GM21526 (cell line): ENCODE results near the gene LMNTD2.
"Not testable (repeated sequence)": the region's sequence is repeated elsewhere in the genome, so short reads cannot be mapped to it uniquely, and the experiment has no call there.

Experiments
- ATAC-seq: cut with Tn5 transposase; IDR thresholded peaks from one replicate; pipeline ENCODE4 v1.9.1; 2021; ENCODE audit warnings: moderate library complexity; ENCODE audit not compliant: unreplicated experiment, low FRiP score

The LMNTD2 gene

GRCh38 chr11:516918-517685 lies 43.4 kb downstream of the LMNTD2 start:
- ATAC-seq, result not testable (repeated sequence)

- no peak for ATAC-seq
Measured at GRCh38 chr11:516400-516799, 44.1 kb downstream of the LMNTD2 start.

- no peak for ATAC-seq
Measured at GRCh38 chr11:515131-515530, 45.4 kb downstream of the LMNTD2 start.

GRCh38 chr11:514606-515005 lies 45.9 kb downstream of the LMNTD2 start:
- ATAC-seq, result no peak

GRCh38 chr11:512761-513595 lies 47.6 kb downstream of the LMNTD2 start:
- no peak for ATAC-seq

GRCh38 chr11:508956-509355 lies 51.6 kb downstream of the LMNTD2 start:
- no peak for ATAC-seq

- peak; percentile 1 for ATAC-seq
Measured at GRCh38 chr11:507727-508515, 52.6 kb downstream of the LMNTD2 start.

- ATAC-seq, result peak; percentile 32
Measured at GRCh38 chr11:506995-507726, 53.4 kb downstream of the LMNTD2 start, which contains the start of gene RNH1. Gene RNH1, minus strand, starts transcription at chr11:507242. Its CDS starts 5,080 bp downstream, at chr11:502162.

- ATAC-seq, result peak; percentile 54
Measured at GRCh38 chr11:506238-506994, 54.1 kb downstream of the LMNTD2 start.

- ATAC-seq, result no peak
Measured at GRCh38 chr11:504994-505344, 55.6 kb downstream of the LMNTD2 start.
